NCI-H2107 treated with DMSO at 0.1 percent for 48 hours (cell line): ENCODE results near the gene CAPN12.
"Not testable (repeated sequence)": the region's sequence is repeated elsewhere in the genome, so short reads cannot be mapped to it uniquely, and the experiment has no call there.

Experiments used
- DNase-seq: peaks from one replicate; lab custom pipeline; 2025; ENCODE audit not compliant: unreplicated experiment; lab: John Stamatoyannopoulos, UW

The CAPN12 gene

GRCh38 chr19:38770949-38771275 lies 26.6 kb upstream of the CAPN12 start:
- not testable (repeated sequence) for DNase-seq

GRCh38 chr19:38770228-38770948 lies 26.1 kb upstream of the CAPN12 start:
- not testable (repeated sequence) for DNase-seq

DNA sequence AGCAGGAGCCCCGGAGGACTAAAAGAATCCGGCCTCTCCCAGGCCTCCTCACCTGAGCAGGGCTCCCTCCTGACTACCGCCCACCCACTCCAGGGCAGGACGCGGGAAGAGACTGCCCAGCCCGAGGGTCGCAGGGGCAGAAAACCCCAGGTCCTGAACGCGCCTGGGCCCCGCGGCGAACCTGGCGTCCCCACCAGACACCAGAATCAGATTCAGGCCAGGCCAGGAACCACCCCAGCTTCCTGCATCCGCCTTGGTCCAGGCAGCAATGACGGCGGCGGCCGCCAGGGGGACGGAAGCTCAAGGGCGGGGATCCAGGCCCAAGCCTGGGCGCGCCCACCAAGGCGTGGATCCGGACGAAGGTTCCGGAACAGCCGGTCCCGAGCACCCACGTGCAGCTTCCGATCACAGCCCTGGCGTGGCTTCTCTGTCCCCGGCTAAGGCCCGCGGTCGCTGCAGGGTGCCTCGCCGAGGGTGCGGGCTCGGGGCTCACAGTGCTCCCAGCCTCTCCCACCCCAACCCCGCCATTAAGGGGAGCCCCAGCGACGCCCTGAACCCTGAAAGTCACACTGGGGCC lies 25.4 kb upstream of the CAPN12 start:
- no peak for DNase-seq

GRCh38 chr19:38766276-38767047 lies 22.2 kb upstream of the CAPN12 start:
- no peak for DNase-seq

GRCh38 chr19:38765214-38765613 lies 20.9 kb upstream of the CAPN12 start:
- no peak for DNase-seq

GRCh38 chr19:38763795-38764220 lies 19.5 kb upstream of the CAPN12 start:
- DNase-seq: no peak

- not testable (repeated sequence) for DNase-seq
Measured at GRCh38 chr19:38761884-38762389, 17.7 kb upstream of the CAPN12 start.

GRCh38 chr19:38760805-38761517 lies 16.7 kb upstream of the CAPN12 start:
- DNase-seq: not testable (repeated sequence)

DNA sequence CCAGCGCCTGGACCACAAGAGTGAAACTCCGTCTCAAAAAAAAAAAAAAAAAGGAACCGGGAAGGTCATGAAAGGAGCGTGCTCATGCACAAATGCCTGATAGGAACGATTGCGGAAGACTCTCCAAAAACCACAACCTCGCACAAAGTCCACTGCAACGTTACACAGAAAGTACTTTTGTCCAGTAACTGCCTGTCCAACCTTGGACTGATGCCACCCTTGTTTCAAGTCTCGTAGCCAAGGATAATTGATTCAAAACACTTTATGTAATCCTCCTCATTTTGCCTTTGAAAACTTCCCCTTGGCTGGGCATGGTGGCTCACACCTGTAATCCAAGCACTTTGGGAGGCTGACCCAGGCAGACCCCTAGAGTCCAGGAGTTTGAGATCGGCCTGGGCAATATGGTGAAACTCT lies 15.3 kb upstream of the CAPN12 start:
- no peak for DNase-seq

- not testable (repeated sequence) for DNase-seq
Measured at GRCh38 chr19:38754196-38754595, 9.9 kb upstream of the CAPN12 start.

DNA sequence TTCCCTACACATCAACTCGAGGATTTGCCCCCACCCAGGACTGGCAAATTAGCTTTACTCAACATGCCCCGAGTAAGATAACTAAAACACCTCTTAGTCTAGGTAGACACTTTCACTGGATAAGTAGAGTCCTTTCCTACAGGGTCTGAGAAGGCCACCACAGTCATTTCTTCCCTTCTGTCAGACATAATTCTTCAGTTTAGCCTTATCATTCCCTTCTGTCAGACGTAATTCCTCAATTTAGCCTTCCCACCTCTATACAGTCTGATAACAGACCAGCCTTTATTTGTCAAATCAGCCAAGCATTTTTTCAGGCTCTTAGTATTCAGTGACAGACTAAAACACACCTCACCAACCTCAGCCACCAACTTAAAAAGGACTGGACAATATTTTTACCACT lies 9.5 kb upstream of the CAPN12 start:
- not testable (repeated sequence) for DNase-seq

DNA sequence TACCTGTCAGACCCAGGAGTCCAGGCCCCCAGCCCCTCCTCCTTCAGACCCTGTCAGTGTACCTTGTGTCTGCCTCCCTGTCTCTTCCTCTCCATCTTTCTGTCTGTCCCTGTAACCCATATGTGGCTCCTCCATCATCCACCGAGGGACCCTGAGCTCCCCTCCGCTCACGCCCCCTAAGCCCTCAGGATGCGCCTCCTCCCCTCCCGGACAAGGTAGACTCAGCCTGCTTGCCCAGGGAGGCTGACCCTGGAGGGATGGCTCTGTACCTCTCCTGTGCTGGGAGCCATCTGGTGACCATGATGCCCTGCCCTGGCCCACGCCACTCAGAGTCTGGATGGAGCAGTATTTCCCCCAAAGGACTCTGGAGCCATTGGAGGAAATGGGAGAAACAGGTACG lies 1.0 kb upstream of the CAPN12 start:
- DNase-seq: no peak

- no peak for DNase-seq
Measured at GRCh38 chr19:38744874-38745273, 600 bp upstream of the CAPN12 start.

GRCh38 chr19:38743394-38744297 lies 628 bp downstream of the CAPN12 start:
- DNase-seq: no peak

GRCh38 chr19:38742906-38743305 lies 1.4 kb downstream of the CAPN12 start:
- no peak for DNase-seq

DNA sequence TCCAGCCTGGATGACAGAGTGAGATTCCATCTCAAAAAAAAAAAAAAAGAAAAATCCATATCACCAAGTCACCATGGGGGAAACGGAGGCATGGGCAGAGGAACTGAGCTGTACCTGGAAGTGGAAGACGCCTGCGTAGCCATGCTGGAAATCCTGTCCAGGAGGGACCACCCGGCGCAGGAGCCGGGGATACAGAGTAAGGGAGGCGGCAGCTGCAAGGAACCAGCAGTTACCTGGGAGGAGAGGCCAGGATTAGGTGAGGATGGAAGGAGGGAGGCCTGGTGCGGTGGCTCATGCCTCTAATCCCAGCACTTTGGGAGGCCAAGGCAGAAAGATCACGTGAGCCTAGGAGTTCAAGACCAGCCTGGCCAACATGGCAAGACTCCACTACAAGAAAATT lies 2.0 kb downstream of the CAPN12 start:
- DNase-seq: no peak

DNA sequence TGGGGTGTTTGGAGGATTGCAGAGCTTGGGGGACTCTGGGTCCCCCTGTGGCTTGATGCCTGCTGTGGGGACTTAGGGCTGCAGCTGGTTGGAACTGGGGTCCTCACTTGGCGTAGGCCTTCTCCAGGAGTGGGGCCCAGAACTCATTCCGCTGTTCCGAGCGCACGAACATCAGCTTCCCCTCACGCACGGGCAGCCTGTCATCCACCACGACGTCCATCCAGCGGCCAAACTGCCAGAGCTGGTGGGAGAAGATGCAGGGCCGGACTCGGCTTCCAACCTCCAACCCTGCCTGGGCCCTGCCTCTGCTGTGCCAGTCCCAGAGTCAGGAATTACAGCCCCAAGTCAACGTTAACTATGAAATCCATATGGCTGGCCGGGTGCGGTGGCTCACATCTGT lies 2.6 kb downstream of the CAPN12 start:
- DNase-seq: no peak

GRCh38 chr19:38740932-38741331 lies 3.3 kb downstream of the CAPN12 start:
- DNase-seq: no peak

DNA sequence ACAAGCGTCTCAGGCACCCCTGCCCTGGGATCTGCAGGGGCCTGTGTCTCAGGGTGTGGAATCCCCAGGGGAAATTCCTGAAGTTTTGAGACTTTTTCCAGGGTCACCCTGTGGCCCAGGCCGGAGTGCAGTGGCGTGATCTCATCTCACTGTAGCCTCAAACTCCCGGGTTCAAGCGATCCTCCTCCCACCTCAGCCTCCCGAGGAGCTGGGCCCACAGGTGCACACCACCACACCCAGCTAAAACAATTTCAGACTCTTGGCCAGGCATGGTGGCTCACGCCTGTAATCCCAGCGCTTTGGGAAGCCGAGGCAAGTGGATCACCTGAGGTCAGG lies 4.0 kb downstream of the CAPN12 start:
- no peak for DNase-seq

GRCh38 chr19:38739440-38740256 lies 4.6 kb downstream of the CAPN12 start:
- DNase-seq: no peak
